Upper lobe of left lung (tissue), 6 donors: ENCODE data around the gene ACTR1A. TPM values are rescaled to one million over a fixed set of nuclear protein-coding genes. Genes with fewer than 3 reads are reported as not detected.
"Not testable (repeated sequence)": the region's sequence is repeated elsewhere in the genome, so short reads cannot be mapped to it uniquely, and the experiment has no call there.

Experiments used
- ATAC-seq, 2 donors: fragments of 200-7000 bp; cut with Tn5 transposase; one replicate each; pipeline ENCODE4 v1.9.1; 2022; ENCODE audit warnings: mild to moderate bottlenecking in 2 of 2, moderate library complexity in 2 of 2; ENCODE audit not compliant: low FRiP score in 2 of 2
- DNase-seq, 2 donors: peaks; one replicate each; pipeline ENCODE4 v3.0.0-alpha.2; 2019 to 2020
- H3K27ac ChIP-seq, 4 donors: fragments of 200-600 bp; sonication (generic); one replicate each; pipeline ENCODE4 v1.5.1; 2016 to 2019
- H3K27me3 ChIP-seq, 4 donors: fragments of 200-600 bp; sonication (generic); one replicate each; pipeline ENCODE4 v1.5.1; 2017 to 2019
- H3K36me3 ChIP-seq, 4 donors: fragments of 200-600 bp; sonication (generic); one replicate each; pipeline ENCODE4 v1.5.1; 2016 to 2019
- H3K4me1 ChIP-seq, 4 donors: fragments of 200-600 bp; sonication (generic); one replicate each; pipeline ENCODE4 v1.5.1; 2018 to 2019
- H3K4me3 ChIP-seq, 4 donors: fragments of 200-600 bp; sonication (generic); one replicate each; pipeline ENCODE4 v1.5.1; 2017 to 2019; ENCODE audit warnings: mild to moderate bottlenecking in 2 of 4, moderate library complexity in 1 of 4
- H3K9me3 ChIP-seq, 4 donors: fragments of 200-600 bp; sonication (generic); one replicate each; pipeline ENCODE4 v1.5.1; 2018 to 2019
- CTCF ChIP-seq, 6 experiments: fragments of 450-650 bp in 4 of 6; fragments of 200-600 bp in 2 of 6; sonication (generic) in 2 of 6; IDR thresholded peaks; one replicate each; pipeline ENCODE4 v1.5.1; 2016 to 2019; ENCODE audit warnings: antibody characterized with exemption in 6 of 6
- EP300 ChIP-seq, 4 donors: sonication (generic); formaldehyde crosslinking; IDR thresholded peaks; one replicate each; pipeline ENCODE4 v1.5.1; 2017; ENCODE audit warnings: antibody characterized with exemption in 4 of 4, control low read depth in 2 of 4
- POLR2A ChIP-seq, 4 donors: fragments of 450-650 bp; IDR thresholded peaks; one replicate each; pipeline ENCODE4 v1.5.1; 2016 to 2017; ENCODE audit warnings: antibody characterized with exemption in 4 of 4, mild to moderate bottlenecking in 2 of 4
- POLR2AphosphoS5 ChIP-seq, 2 donors: sonication (generic); formaldehyde crosslinking; IDR thresholded peaks; one replicate each; pipeline ENCODE4 v1.5.1; 2017; ENCODE audit warnings: antibody characterized with exemption in 2 of 2
- WGBS, 2 donors: methylation state at CpG; one replicate each; pipeline ENCODE4 v1.1.5; 2017 to 2018; 5-methylcytosine and 5-hydroxymethylcytosine counted together
- total RNA-seq, 6 donors: library from RNA; depleted of rRNA in 4 of 6; stranded (reverse); fragments of >200 nt in 4 of 6; gene quantifications; one replicate each; pipeline versions ENCODE4 v1.1.0 to v1.2.1, GENCODE V29; 2016 to 2021
- donor health status: DM: no; HTN: no; CAD: no; lungs with moderate emphysema.
- donor health status: DM: no; HTN: yes; CAD: no; lungs with severe emphysema.

The ACTR1A gene
- total RNA-seq, 6 donors from 2014 or later = 54.5 to 126 (median 93.2) TPM

DNA sequence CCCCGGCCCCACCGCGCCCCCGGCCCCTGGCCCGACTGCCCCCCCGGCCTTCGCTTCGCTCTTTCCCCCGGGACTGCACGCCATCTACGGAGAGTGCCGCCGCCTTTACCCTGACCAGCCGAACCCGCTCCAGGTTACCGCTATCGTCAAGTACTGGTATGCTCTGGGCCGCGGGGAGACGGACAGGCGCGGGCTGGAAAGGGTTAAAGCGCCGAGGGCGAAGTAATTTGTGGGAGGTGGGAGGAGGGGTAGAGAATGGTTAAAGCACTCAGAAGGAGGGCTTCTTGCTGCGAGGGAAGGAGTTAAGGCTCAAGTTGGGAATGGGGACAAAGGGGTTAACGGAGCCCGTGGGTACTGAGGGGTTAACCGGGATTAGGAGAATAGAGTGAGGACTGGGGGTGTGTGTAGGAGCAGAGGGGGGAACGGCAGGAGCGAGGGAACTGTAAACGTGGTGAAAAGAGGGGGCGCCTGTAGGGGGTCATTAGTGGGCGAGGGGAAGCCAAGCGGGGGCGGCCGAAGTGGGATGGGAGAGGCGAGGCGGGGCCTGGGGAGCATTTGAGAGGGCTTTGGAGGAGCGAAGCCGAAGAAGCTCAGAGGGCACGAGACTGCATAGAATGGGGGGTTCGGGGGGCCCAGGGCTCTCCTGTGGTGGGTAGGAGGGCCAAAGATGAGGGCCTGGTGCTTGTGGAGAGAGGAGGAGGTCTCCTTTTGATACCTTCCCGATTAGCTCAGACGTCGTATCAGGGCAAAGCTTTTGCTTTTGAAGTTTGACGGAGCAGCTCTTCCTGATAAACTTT lies 1.9 kb upstream of the ACTR1A start:
- peak in 1 of 2 donors; percentile 63 for DNase-seq
- H3K27me3 ChIP-seq = no peaks in the 10 kb centered on the region
- no peak for ATAC-seq

DNA sequence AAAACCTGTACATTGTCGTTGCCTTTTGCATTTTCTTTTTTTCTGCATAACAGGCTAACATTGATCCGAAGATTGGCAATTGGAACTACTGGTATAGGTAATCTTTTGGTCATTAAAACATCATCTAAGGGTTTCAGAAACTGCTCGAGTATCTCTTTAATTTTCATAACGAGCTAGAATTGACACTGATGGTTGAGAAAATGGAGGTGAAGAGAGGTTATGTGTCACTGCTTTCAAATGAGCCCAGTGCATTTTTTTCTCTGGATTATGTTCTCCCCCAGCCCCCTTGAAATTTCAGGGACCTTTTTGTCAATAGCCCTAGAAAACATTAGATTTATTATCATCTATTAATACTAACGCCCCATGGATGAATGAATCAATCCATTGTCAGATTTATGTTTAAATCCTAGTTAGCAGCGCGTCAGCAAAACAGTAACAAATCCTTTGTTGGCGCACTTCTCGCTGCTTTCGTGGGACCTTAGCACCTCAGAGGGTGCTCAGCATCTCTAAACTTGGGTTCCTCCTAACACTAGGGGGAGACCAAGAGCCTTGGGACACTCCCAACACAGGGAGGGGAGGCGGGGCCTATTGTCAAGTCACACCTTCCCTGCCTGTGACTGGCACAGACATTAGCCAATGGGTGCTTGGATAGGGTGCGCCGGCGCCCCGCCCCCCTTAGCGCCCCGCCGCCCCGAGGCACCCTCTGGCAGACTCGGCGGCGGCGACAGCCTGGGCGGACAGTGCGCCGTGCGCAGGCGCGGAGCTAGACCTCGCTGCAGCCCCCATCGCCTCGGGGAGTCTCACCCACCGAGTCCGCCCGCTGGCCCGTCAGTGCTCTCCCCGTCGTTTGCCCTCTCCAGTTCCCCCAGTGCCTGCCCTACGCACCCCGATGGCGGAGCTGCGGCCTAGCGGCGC lies 1.0 kb upstream of the ACTR1A start, which contains the start of gene SUFU:
TSS of gene SUFU (plus strand) at position 709 of the 915 bp plus-strand sequence. CDS start at position 890, 181 bp downstream.
- TF ChIP-seq POLR2AphosphoS5 (IDR thresholded peaks at IDR 0.05) (peak; percentile 57 to 91), POLR2A (IDR thresholded peaks at IDR 0.05) (peak in 2 of 4 donors; percentile 75 to 83), CTCF (IDR thresholded peaks at IDR 0.05) (peak; percentile 69 to 96 (median 91)), EP300 (IDR thresholded peaks at IDR 0.05) (no peak)
- peak within 1 kb of the TSS; percentile 89 to 96 (median 94) for H3K27ac ChIP-seq
- no peaks in the 10 kb centered on the region for H3K9me3 ChIP-seq
- H3K4me1 ChIP-seq = peaks cover 42 to 76% (median 63%) of the 10 kb centered on the region in 4 donors
- 1 to 2% methylated on average over 10 to 36 of the region's 44 CpGs for WGBS, 2 donors
- H3K27me3 ChIP-seq = no peaks in the 10 kb centered on the region
- H3K4me3 ChIP-seq = peak within 1 kb of the TSS; percentile 96 to 99 (median 98)
- H3K36me3 ChIP-seq = no peaks in the 10 kb centered on the region
- DNase-seq (peak; percentile 99 to 100), ATAC-seq (peak; percentile 89 to 96)

More for the DNA sequence above, 1.9 kb upstream of the ACTR1A start:
- Histone ChIP-seq H3K9me3 (no peaks in the 10 kb centered on the region), H3K27ac (peak overlapping the region; percentile 78 to 95 (median 86)), H3K4me3 (peak overlapping the region; percentile 96 to 99 (median 98)), H3K36me3 (peaks cover 0 to 6% (median 4%) of the 10 kb centered on the region in 4 donors), H3K4me1 (peaks cover 38 to 73% (median 61%) of the 10 kb centered on the region in 4 donors)
- 1% methylated on average over 39 to 43 of the region's 47 CpGs for WGBS, 2 donors
- TF ChIP-seq POLR2A (IDR thresholded peaks at IDR 0.05) = peak in 1 of 4 donors; percentile 9
- no peak for TF ChIP-seq EP300 (IDR thresholded peaks at IDR 0.05)

DNA sequence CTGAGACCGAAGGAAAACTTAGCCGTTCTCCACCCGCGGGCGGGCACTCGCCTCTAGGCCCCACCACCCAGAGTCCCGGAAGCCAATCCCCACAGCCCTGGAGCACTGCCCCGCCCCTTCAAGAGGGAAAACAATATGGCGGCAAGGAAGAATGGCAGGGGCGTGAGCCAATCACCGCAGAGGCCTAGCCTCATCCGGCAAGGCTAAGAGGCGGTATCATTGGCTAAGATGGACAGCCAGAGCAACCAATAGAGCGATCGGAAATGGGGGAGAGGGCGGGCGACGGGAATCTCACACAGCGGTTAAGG lies 529 bp downstream of the ACTR1A start:
- Histone ChIP-seq H3K9me3 (no peaks in the 10 kb centered on the region), H3K27ac (peak overlapping the region; percentile 89 to 96 (median 94)), H3K4me1 (peaks cover 46 to 62% (median 51%) of the 10 kb centered on the region in 4 donors), H3K36me3 (no peaks in the 10 kb centered on the region), H3K4me3 (peak overlapping the region; percentile 67 to 99 (median 93)), H3K27me3 (no peaks in the 10 kb centered on the region)
- 0 to 2% methylated on average over 12 to 19 of the region's 19 CpGs for WGBS, 2 donors
- peak; percentile 93 to 99 for DNase-seq
- TF ChIP-seq EP300 (IDR thresholded peaks at IDR 0.05) (no peak), POLR2A (IDR thresholded peaks at IDR 0.05) (peak in 1 of 4 donors; percentile 36), CTCF (IDR thresholded peaks at IDR 0.05) (no peak), POLR2AphosphoS5 (IDR thresholded peaks at IDR 0.05) (peak; percentile 11 to 37)
- ATAC-seq = peak; percentile 92 to 96

DNA sequence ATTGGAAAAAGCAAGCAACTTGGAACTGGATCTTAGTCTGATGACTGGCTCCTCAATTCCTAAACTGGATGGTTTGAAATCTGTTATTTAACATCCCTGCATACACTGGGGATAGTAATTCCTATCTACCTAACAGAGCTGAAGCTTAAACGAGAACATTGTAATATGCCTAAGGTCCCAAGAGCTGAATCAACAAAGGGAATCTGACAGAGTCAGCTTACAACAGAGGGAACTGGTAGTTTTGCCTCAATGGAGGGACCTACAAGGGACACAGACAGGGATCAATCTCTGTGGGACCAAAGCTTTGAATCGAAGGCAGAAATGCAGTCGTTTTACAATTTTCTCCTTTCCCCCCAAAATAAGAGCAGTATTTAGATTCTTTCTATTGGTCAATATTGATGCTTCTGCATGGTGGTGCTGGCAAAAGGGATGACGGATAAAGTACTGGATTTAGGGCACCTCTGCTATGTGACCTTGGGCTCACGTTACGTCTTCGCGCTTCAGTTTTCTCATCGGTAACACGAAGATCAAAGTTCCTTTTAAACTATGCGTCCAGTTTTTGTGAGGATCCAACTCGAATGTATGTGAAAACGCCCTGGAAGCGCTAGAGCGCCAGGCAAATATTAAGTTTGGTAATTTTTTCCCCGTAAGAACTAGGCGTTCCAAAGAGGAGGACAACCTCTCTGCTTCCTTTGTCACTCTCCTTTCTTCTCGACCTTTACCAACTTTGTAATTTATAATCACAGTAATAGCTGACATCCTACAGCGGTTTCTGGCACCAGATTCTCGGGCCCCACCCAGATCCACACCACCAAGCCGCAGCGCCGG lies 1.1 kb downstream of the ACTR1A start:
- Histone ChIP-seq H3K4me3 (peak overlapping the region; percentile 64 to 99 (median 93)), H3K27me3 (no peaks in the 10 kb centered on the region), H3K4me1 (peaks cover 43 to 57% (median 49%) of the 10 kb centered on the region in 4 donors), H3K27ac (peak overlapping the region; percentile 72 to 96 (median 94)), H3K9me3 (no peaks in the 10 kb centered on the region), H3K36me3 (no peaks in the 10 kb centered on the region)
- DNase-seq = no peak
- WGBS, 2 donors = 3% methylated on average over 23 of the region's 23 CpGs
- TF ChIP-seq CTCF (IDR thresholded peaks at IDR 0.05) = no peak
- TF ChIP-seq POLR2AphosphoS5 (IDR thresholded peaks at IDR 0.05) = no peak
- no peak for TF ChIP-seq EP300 (IDR thresholded peaks at IDR 0.05)
- no peak for TF ChIP-seq POLR2A (IDR thresholded peaks at IDR 0.05)
- ATAC-seq = no peak

GRCh38 chr10:102500686-102501085 lies 1.8 kb downstream of the ACTR1A start:
- H3K36me3 ChIP-seq, H3K9me3 ChIP-seq, ATAC-seq, H3K27me3 ChIP-seq, DNase-seq: not testable (repeated sequence)
- WGBS, 2 donors = 93 to 95% methylated on average over 13 of the region's 13 CpGs
- Histone ChIP-seq H3K27ac (peak overlapping the region in 2 of 4 donors; percentile 92 to 95), H3K4me1 (peaks cover 39 to 51% (median 45%) of the 10 kb centered on the region in 4 donors), H3K4me3 (peak overlapping the region in 1 of 4 donors; percentile 99)
